IPS DF 4.7 (cell line): Measurements from ENCODE around the gene MTG1.
"Not testable (repeated sequence)": the region's sequence is repeated elsewhere in the genome, so short reads cannot be mapped to it uniquely, and the experiment has no call there.

Experiments
- DNase-seq: peaks from one replicate; pipeline ENCODE4 v3.0.0-alpha.2; 2013; ENCODE audit warnings: low spot score; ENCODE audit errors: extremely low read depth

Gene MTG1

DNA sequence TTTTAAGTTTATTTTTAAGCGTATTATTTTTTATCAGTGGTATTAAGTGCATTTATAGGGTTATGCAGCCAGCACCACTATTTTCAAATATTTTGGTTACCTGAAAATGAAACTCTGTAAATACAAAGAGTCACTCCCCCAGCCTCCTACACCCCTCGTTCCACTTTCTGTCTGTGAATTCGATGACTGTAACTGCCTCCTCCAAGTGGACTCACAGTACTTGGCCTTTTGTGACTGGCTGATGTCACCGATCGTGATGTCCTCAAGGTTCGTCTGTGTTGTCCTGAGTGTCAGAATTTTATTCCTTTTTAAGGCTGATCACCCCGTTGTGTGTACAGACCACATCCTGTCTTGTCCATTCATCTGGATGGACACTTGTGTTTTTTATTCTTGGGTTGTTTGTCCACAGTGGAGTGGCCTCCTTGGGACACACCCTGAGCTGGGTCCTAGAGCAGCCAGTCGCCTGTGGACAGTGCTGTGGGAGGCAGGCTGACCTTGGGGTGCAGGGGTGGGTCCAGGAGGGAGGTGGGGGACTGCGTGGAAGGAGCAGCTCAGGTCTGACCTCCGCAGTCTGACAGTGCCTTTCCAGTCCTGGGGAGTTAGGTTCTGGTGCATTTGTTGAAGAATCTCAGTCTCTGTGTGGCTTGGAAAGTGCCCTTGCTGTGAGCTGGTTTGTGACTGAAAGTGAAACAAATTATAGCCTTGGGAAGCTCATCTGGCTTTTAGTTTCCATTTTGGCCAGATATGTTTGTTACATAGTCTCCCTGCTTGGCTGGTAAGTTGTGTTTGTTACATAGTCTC is 6.9 kb downstream of the MTG1 start:
- DNase-seq = no peak

DNA sequence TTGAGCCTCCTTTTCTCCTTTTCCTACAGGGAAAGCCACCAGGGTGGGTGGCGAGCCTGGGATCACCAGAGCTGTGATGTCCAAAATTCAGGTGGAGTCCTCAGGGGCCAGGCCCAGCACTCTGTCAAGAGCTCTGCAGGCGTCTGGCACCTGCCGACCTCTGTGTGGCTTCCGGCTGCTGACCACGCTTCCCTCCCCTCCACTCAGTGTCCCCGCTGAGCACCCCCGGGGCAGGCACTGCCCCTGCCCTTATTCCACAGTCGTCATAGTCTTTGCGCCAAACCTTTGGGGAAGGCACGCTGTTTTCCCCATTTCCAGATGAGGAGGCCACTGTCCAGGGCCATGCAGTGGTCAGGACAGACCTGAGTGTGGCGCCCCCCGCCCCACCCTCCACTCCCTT is 7.5 kb downstream of the MTG1 start:
- DNase-seq = no peak

DNA sequence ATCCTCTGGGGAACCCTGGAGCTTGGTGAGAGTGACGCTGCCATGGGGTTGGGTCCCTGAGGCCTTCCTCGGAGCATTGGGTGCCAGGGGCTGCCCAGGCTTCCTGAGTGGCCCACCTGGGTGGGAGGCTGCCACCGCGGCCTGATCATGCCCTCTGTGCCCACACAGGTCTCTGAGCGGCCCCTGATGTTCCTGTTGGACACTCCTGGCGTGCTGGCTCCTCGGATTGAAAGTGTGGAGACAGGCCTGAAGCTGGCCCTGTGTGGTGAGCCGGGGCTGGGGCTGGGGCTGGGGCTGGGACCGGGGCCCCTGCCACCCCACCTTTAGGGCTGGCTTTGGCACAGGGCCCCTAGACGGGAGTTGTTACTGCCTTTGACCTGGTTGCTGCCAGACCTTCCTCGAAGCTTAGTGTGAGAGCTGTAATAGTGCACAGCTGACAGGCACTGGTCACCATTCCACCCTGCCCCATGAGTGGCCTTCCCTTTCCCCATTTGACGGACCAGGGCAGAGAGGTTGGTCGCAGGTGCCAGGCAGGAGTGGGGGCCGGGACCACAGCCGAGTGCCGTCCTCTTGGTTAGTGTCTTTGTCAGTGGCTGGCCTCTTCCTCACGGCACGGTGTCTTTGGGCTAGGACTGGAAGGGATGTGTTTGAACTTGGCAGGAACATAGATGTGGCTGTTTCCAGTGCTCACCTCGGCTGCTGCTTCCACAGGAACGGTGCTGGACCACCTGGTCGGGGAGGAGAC is 8.2 kb downstream of the MTG1 start:
- DNase-seq = no peak

DNA sequence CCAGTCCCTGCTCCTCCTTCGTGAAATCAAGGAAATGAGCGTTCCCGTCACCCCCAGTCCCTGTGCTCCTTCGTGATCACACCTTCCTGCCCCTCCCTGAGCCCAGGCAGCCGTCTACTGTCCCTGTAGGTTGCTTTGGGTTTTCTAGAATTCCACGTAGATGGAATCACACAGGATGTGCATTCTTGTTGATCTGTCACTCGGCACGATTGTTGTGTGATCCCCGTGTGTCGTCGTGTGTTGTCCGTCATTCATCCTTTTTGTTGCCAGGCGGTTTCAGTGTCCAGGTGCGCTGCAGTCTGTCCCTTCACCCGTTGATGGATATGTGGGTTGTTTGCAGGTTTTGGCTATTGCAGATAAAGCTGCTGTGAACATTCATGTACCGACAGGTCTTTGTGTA is 9.4 kb downstream of the MTG1 start:
- no peak for DNase-seq

DNA sequence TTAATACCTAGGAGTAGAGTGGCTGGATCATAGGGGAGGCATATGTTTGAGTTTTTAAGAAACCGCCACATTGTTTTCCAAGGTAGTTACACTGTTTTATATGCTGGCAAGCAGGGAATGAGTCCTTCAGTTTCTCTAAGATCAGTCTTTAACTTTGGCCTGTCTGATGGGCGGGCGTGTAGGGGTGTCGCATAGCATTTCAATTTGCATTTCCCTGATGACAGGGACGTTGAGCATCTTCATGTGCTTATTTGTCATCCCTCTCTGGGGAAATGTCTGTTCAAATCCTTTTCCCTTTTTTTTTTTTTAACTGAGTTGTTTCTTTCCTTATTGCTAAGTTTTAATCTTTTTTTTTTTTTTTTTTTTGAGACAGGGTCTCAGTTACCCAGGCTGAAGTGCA is 9.8 kb downstream of the MTG1 start:
- DNase-seq = no peak

DNA sequence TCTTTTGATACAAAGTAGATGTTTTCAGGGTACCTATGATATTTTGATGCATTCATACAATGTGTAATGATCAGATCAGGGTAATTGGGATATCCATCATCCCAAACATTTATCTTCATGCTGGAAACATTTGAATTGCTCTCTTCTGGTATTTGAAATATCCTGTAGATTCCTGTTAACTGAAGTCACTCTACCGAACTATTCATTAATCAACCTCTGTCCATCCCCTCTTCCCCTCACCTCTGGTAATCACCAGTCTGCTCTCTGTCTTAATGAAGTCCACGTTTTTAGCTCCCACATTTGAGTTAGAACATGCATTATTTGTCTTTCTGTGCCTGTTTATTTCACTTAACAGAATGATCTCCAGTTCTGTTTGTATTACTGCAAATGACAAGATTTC is 11.3 kb downstream of the MTG1 start:
- DNase-seq = no peak

DNA sequence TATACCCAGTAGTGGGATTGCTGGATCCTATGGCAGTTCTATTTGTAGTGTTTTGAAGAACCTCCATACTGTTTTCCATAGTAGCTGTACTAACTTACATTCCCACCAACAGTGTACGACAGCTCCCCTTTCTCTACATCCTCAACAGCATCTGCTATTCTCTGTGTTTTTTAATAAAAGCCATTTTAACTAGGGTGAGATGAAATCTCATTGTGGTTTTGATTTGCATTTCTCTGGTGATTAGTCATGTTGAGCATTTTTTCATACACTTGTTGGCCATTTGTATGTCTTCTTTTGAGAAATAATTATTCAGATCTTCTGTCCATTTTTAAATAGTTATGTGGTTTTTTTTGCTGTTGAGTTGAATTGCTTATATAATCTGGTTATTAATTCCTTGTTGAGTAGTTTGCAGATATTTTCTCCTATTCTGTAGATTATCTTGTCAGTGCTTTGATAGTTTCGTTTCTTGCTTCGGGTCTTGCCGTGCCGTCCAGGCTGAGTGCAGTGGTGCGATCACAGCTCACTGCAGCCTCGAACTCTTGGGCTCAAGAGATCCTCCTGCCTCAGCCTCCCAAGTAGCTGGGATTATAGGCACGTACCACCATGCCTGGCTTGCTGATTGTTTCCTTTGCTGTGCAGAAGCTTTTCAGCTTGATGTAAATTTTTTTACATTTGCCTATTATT is 12.0 kb downstream of the MTG1 start:
- no peak for DNase-seq

DNA sequence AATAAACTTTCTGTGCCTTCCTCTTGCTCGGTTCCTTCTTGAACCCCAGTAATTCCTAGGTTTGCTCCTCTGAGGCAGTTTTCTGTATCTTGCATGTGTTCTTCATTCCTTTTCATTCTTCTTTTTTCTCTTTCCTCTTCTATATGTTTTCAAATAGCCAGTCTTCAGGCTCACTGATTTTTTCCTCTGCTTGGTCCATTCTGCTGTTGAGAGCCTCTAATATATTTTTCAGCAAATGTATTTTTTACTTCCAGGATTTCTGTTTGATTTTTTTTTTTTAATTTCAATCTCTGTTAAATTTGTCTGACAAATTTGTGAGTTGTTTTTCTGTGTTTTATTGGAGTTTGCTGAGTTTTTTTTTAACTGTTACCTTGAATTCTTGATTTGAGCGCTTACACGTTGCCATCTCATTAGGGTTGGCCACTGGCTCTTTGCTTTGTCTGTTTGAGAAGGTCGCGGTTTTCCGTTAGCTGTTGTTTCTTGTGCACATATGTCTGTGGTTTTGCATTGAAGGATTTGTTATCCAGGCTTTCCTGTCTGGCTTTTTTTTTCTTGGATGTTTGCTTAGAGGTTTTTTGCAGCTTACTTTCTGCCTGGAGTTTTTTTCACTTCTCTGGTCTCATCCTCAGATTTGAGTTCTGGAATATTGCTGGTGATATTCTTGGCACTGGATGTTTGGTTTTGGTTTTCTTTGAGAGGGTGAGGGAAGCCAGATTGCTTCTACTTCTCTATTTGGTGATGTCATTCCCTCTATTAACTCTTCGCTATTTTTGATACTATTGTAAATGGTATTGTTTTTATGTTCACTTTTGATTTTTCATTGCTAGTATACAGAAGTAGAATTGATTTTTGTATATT is 17.8 kb downstream of the MTG1 start:
- DNase-seq = no peak

DNA sequence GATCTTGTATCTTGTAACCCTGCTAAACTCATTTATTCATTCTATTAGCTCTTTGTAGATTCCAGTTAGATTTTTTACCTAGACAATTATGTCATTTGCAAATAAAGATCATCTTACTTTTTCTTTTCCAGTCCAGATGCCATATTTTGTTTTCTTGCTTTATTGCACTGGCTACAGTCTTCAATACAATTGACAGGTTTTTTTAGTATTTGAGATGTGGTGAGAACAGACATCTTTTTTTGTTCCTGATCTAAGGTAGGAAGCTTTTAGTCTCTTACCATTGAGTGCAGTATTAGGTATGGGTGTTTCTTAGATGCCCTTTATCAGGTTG is 18.4 kb downstream of the MTG1 start:
- DNase-seq = no peak

DNA sequence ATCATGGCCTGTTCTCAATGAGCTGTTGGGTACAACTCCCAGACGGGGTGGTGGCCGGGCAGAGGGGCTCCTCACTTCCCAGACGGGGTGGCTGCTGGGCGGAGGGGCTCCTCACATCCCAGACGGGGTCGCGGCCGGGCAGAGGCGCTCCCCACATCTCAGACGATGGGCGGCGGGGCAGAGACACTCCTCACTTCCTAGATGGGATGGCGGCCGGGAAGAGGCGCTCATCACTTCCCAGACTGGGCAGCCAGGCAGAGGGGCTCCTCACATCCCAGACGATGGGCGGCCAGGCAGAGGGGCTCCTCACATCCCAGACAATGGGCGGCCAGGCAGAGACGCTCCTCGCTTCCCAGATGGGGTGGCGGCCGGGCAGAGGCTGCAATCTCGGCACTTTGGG is 20.4 kb downstream of the MTG1 start:
- not testable (repeated sequence) for DNase-seq

DNA sequence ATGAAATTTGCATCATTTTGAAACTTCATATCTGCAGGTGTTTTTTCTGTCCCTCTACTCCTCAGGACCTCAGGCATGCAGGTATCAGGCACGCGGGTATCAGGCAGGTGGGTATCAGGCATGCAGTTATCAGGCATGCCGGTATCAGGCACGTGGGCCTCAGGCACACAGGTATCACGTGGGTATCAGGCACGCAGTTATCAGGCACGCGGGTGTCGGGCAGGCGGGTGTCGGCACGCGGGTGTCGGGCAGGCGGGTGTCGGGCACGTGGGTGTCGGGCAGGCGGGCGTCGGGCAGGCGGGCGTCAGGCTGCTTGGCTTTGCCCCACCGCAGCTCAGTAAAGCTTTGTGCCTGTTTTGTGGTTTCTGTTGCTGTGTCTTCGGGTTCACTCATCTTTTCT is 21.8 kb downstream of the MTG1 start:
- DNase-seq = no peak

DNA sequence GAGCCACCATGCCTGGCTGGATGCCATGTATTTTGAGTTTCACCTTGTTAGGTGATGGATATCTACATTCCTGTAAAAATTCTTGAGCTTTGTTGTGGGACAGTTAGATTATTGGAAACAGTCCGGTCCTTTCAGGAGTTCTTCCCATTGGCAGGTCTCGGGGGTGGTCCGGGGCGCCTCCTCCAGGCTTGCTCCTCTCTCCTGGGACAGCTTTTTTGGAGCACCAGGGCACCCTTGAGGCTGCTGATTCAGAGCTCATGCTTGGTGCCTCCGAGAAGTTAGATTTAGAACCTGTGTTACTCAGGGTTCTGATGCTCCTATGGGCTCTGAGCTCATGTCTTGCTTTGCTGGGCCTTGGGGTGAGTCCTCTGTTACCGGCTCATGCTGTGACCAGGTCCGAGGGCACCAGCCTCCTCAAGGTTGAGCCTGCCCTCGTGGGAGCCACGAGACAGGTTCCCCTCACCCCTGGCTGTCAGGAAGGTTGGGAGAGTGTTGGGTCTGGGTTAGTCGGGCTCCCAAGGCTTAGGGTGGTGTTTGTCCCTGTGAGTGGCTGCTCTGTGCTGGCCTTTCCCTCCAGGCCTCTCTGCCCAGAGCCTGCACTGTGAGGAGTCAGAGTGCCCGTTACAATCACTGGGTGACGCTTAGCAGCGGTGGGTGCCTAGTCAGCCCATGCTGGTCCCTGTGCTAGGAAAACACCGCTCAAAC is 24.5 kb downstream of the MTG1 start:
- no peak for DNase-seq

DNA sequence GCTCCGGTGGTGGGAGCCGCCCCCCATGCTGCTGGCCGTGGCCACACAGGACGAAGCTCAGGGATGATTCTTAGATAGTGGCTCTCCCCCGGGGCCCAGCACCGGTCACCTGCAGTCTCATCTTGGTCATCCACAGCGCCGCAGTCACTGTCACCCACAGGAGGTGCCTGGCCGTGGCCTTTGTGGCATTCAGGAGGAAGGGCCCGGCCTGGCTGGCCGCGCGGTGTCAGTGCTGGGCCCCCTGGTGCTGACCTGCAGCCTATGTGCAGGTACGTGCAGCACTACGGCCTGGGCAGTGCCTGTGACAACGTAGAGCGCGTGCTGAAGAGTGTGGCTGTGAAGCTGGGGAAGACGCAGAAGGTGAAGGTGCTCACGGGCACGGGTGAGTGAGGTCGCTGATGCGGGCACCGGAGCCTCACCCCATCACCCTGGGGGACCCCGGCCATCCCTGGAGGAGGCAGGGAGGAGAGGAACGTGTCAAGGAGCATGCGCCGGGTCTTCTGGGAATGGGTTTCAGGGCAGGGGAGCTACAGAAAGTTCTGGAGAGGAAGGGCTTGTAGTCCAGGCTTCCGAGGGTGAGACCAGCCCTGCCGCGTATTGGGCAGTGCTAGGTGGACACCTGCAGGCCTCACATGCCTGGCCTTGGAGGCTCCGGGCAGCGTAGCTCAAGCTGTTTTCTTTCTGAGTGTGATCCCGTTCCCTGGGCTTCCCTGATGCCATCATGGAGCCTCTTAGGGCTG is 25.4 kb downstream of the MTG1 start:
- no peak for DNase-seq

DNA sequence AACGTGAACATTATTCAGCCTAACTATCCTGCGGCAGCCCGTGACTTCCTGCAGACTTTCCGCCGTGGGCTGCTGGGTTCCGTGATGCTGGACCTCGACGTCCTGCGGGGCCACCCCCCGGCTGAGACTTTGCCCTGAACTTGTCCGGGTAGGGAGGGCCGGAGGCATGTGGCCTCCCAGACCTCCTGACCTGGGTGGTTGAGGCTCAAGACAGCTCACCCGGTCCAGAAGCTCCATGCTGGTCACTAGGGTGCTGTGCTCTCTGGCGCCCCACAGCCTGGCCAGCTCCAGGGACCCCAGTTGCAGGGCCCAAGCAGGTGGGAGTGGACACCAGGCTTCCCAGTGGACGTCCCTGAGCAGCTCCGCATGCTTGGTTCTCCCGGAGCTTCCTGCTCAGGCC is 26.1 kb downstream of the MTG1 start:
- no peak for DNase-seq

DNA sequence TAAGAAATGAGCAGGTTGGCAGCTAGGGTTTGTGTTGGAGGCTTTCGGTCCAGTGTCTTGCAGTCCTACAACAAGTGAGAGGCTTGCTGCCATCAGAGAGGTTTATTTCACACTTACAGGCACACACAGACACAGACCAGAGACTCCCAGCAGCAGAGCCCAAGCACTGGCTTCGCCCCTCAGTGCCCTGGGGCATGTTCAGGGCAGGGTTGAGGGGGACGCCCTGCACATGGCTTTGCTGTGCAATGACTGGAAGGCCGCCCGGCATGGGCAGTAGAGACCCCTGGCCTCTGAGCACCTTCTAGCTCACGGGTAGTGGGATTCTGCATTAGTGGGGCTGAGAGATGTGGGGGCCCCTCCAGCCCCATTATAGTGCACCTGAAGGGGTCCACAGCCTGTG is 26.6 kb downstream of the MTG1 start:
- no peak for DNase-seq

DNA sequence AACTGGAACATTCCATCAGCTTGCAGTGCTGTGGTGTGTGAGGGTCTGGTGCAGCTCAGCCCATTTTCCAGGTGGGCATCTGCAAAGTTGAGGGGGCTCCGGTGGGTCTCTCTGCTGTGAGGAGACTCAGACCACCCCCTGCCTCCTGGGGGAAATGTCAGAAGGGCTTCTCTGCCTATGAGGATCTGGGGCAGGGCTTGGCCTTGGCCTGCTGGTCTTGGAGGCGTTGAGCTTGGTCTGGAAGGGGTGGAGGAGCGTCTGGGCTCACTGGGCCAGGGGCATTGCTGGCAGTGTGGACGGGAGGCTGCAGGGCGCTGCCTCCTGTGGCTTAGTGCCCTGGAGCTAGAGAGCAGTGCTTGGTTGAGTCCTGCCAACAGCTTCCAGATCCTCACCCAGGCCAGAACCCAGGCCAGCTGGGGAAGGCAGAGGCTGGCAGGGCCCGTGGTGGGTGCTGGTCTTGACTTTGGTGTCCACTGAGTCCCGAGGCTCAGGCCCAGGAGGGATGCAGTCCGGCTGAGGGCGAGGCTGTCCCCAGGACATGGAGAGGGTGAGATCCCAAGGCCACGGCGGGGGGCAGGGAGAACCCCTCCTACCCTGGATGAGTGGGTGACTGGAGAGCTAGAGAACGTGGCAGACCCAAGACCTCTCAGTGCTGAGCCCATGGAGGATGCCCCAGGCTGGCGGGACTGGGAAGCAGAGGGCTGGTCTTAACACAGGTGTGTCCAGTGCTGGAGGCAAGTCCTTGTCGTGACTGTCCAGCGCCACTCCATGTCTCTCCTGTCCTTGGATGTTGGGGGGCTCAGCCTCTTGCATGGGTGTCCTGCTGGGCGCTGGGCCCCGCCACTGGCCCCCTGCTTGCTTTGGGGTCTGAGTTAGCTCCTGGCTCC is 27.6 kb downstream of the MTG1 start:
- DNase-seq = no peak

DNA sequence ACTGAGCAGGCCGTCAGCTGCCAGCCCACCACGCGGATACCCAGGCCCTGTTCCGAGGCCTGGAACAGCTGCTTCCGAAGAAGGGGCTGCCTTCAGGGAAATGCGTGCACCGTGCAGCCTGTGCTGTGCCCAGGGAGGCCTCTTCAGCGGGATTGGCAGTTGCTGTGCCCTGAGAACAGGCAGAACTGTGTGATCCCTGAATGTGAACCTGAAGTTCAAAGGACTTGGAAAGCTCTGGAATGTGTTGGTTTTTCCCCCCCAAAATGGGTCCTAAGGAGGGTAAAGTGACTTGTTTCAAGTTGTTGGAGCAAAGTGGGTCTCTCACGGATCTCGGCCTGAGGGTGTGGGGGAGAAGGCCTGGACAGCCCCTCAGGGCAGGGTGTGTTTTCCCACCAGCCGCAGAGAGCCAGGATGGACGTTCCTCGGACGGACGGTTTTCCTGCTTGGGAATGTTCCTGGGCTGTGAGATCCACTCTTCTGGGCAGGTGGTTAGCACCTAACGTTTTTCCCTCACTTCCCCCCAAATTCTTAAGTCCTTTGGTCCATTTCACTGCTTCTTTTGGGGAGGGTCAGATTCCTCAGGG is 28.4 kb downstream of the MTG1 start:
- no peak for DNase-seq

DNA sequence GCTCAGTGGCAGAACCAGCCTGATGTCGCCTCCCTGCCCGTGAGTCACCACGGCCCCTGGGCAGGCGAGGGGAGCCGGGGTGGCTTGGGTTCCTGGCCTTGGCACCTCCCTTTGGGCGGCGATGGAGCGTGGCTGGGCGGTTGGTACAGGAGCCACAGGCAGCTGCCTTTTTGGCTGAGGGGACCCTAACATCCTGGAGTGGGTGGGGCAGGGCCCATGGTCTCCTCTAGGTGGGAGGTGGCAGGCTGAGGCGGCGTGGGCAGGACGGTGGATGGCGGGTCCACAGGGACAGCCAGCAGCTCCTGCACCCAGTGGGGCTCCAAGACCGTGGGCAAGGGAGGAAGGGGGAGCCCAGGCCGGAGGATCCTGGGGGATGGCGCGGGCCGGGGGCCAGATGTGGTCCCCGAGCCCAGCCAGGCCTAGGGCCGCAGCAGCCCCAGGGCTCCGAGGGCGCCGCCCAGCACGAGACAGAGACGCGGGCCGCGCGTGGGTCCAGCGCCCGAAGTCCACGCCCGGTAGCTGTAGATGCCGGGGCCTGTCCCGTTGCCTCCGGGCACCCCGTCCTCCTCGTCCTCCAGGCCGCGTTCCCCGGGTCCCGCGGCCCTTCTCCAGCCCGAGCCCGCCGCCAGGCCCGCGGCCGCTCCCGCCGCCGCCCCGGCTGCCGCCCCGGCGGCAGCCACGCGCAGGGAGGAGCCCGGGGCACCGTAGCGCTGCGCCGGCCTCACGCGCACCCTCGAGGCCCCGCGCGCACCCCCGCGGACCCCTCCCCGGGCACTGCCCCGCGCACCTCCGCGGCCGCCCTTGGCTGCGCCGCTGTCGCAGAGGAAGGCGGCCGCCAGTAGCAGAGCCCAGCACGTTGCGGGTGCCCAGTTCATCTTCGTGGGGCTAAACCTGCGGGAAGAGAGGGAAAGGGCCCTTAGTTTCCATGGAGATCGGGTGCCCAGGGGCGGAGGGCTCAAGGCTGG is 29.1 kb downstream of the MTG1 start:
- DNase-seq = no peak
